ENCODE results near the gene KCNN4. TPM values are rescaled to one million over a fixed set of nuclear protein-coding genes. Genes with fewer than 3 reads are reported as not detected.

KCNN4 gene
- total and polyA plus RNA-seq, 5 experiments from 2014 or later, result 7.6 to 103 (median 28.6) TPM

DNA sequence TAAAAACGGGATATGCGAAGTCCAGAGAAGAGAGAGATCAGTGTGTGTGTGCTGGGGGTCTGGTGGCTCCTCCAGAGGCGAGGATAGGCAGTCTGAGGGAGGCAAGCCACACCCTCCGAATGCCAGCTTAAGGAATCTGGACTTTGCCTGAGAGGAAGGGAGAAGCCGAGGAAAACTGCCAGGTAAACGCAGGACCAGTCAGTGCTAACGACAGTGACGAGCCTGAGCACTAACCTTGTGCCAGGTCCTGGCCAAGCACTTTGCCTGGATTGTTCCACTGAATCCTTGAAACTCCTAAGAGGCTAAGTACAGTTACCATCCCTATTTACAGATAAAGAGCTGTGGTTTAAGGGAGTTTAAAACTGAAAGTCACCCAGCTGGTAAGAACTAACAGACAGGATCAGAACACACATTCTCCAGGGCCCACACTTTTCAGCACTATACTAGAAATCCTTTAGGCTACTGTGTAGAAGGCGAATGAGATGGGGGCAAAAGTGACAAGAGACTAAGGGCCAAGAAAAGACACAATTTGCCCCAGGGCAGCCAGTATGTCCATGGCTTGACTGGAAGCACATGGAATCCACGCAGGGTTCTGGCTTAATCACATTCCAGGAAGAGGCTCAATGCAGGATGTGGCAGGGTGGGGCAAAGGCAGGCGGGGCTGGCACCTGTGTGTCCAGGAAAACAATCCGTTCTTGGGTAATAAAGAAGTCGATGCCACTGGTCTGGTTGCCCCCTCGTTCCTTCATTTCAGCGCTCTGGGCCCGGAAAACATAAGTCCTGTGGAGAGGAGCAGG, 41.1 kb downstream of the KCNN4 start:
- H3K4me3 Mint-ChIP-seq, result no peak overlapping the region
- peaks cover 0 to 7% (median 2%) of the 10 kb centered on the region in 4 donors for H3K4me1 Mint-ChIP-seq
- peak overlapping the region in 2 of 10 donors; percentile 28 to 35 for H3K27ac Mint-ChIP-seq
- ATAC-seq (no peak), DNase-seq (peak in 1 of 10 donors; percentile 45)
- no peaks in the 10 kb centered on the region for H3K27me3 Mint-ChIP-seq
- H3K9me3 Mint-ChIP-seq, result no peaks in the 10 kb centered on the region
- peaks cover 0 to 85% (median 27%) of the 10 kb centered on the region in 3 donors for H3K36me3 Mint-ChIP-seq
- POLR2A ChIA-PET, result interaction anchor here (0.7 kb wide), 1 partner anchor 34 kb away, joined by 3 read pairs; no protein-coding TSS in a partner anchor

DNA sequence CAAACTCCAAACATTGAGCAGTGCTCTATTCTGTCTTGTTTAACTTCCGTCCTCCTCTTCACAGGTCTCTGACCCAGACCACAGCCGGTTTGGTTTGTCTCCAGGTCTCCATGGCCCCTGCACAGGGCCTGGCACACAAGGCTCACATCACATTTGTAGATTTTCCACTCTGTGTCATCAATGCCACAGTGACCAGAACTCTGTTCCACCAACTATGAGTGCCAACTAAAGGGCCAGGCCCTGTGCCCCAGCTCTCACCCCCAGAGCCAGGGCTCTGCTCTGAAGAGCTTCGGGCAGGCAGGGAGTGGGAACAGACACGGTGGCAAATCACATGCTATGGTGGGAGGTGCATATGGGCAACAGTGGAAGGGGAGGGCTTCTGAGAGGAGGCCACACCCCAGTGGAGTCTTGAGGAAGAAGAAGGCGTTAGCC, 42.0 kb downstream of the KCNN4 start:
- DNase-seq, result peak in 1 of 10 donors; percentile 16
- Mint-ChIP-seq H3K4me1 (peaks cover 0 to 4% (median 1%) of the 10 kb centered on the region in 4 donors), H3K4me3 (no peak overlapping the region)

DNA sequence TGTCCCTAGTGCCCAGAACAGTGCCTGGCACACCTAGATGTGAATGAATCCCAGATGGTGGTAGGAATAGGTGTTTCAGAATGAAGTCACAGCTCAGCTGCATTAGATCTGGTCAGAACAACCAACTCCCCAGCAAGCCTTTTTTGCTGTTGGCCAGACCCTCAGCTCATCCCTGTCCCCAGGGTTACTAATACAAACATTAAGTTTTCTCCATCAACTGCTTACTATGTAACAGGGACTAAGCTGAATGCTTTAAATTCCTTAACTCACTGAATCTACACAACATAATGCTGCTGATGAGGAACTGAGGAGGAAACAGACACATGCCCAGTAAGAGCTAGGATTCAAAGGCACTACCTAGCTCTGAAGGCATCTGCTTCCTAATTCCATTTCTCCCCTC, 44.8 kb downstream of the KCNN4 start:
- no peaks in the 10 kb centered on the region for H3K9me3 Mint-ChIP-seq
- DNase-seq, result no peak
- H3K27me3 Mint-ChIP-seq, result no peaks in the 10 kb centered on the region
- H3K4me1 Mint-ChIP-seq, result peaks cover 0 to 10% (median 3%) of the 10 kb centered on the region in 4 donors
- no peak overlapping the region for H3K4me3 Mint-ChIP-seq
- ATAC-seq, result no peak
- H3K36me3 Mint-ChIP-seq, result peaks cover 0 to 91% (median 32%) of the 10 kb centered on the region in 3 donors
- POLR2A ChIA-PET, result interaction anchor here (0.6 kb wide), 1 partner anchor 1016 kb away, joined by 3 read pairs; no protein-coding TSS in a partner anchor
- H3K27ac Mint-ChIP-seq, result peak overlapping the region in 3 of 10 donors; percentile 33 to 83 (median 64)

More for the DNA sequence above, 42.0 kb downstream of the KCNN4 start:
- ATAC-seq, result no peak
- POLR2A ChIA-PET, result no interaction called here
- H3K36me3 Mint-ChIP-seq, result peaks cover 0 to 84% (median 24%) of the 10 kb centered on the region in 3 donors
- H3K27ac Mint-ChIP-seq, result peak overlapping the region in 3 of 10 donors; percentile 65 to 82 (median 81)
- no peaks in the 10 kb centered on the region for H3K9me3 Mint-ChIP-seq
- no peaks in the 10 kb centered on the region for H3K27me3 Mint-ChIP-seq

DNA sequence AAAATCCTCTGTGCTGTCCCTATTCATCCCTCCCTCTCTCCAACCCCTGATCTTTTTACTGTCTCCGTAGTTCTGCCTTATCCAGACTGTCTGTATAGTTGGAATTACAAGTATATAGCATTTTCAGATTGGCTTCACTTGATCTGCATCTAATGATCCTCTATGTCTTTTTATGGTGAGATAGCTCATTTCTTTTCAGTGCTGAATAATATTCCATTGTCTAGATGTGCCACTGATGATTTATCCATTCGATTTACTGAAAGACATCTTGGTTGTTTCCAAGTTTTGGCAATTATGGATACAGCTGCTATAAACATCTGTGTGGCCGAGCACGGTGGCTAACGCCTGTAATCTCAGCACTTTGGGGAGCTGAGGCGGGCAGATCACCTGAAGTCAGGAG, 45.8 kb downstream of the KCNN4 start:
- POLR2A ChIA-PET, result no interaction called here
- Mint-ChIP-seq H3K4me3 (no peak overlapping the region), H3K9me3 (no peaks in the 10 kb centered on the region), H3K36me3 (peaks cover 0 to 89% (median 32%) of the 10 kb centered on the region in 3 donors), H3K4me1 (peaks cover 0 to 10% (median 3%) of the 10 kb centered on the region in 4 donors), H3K27me3 (no peaks in the 10 kb centered on the region), H3K27ac (peak overlapping the region in 1 of 10 donors; percentile 30)
- ATAC-seq (no peak), DNase-seq (no peak)

DNA sequence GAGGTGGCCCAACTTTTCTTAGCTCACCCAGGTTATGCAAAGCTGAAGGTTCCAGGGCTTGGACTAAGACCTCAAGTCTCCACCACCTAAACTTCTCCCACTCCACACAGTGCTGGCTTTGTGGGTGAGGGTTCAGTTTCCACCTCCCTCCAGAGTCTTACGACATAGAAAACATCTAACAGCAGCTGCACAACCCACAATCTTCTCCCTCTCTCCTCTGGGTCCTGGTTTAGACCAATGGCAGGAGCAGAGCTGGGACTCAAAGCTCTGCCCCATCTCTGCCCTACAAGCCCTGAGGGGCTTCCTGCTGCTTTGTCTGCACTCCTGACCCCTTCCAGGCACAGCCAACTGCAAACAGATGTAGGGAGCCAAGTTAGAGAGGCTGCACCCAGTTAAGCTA, 48.9 kb downstream of the KCNN4 start:
- H3K4me1 Mint-ChIP-seq, result peaks cover 0 to 15% (median 2%) of the 10 kb centered on the region in 4 donors
- H3K4me3 Mint-ChIP-seq, result no peak overlapping the region
- no peaks in the 10 kb centered on the region for H3K27me3 Mint-ChIP-seq
- POLR2A ChIA-PET, result interaction anchor here (0.6 kb wide), 1 partner anchor 111 kb away, joined by 3 read pairs; no protein-coding TSS in a partner anchor
- ATAC-seq (no peak), DNase-seq (no peak)
- H3K36me3 Mint-ChIP-seq, result peaks cover 0 to 78% (median 35%) of the 10 kb centered on the region in 3 donors
- peak overlapping the region in 6 of 10 donors; percentile 25 to 70 (median 38) for H3K27ac Mint-ChIP-seq
- no peaks in the 10 kb centered on the region for H3K9me3 Mint-ChIP-seq

DNA sequence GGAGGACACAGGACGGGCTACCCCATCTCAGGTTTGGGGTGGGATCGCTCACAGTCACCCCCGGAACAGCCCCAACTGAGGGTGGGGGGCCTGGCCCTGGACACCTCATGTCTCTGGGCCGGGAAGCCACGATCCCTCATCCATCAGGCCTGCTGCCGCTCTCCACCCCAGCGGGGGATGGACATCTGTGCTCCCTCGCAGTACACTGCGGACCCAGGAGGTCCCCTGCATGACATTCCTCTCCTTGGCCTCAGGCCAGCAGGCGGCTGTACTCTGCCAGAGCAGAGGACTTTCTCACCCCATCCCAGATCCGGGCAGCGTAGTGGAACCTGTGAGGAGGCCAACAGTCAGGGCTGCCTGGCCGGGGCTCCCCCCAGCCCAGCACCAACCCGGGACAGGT, 49.4 kb downstream of the KCNN4 start:
- no peaks in the 10 kb centered on the region for H3K9me3 Mint-ChIP-seq
- H3K27ac Mint-ChIP-seq, result no peak overlapping the region
- ATAC-seq, result no peak
- POLR2A ChIA-PET, result no interaction called here
- H3K4me3 Mint-ChIP-seq, result no peak overlapping the region
- DNase-seq, result no peak
- peaks cover 0 to 73% (median 30%) of the 10 kb centered on the region in 3 donors for H3K36me3 Mint-ChIP-seq
- H3K27me3 Mint-ChIP-seq, result no peaks in the 10 kb centered on the region
- H3K4me1 Mint-ChIP-seq, result peaks cover 0 to 18% (median 2%) of the 10 kb centered on the region in 4 donors

DNA sequence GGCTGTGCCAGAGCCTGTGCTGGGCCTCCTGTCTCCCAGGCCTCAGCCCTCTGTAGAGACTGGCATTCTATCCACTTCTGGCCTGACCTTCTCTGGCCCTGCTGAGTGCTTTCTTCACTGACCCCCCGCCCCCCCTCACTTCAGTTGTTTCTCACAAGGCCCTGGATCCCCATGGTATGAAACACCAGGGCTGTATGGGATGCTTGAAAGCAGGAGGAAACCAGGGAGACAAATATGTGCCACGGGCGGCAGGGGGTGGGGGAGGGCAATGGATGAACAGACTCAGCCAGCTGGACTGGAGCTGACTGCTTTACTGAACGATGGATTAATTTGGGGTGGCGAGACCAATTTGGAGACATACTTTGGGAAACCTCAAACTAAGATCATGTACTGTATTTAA, 50.9 kb downstream of the KCNN4 start:
- POLR2A ChIA-PET, result no interaction called here
- ATAC-seq, result no peak
- no peak for DNase-seq
- Mint-ChIP-seq H3K4me1 (peaks cover 4 to 28% (median 6%) of the 10 kb centered on the region in 4 donors), H3K36me3 (peaks cover 0 to 61% (median 25%) of the 10 kb centered on the region in 3 donors), H3K27ac (peak overlapping the region in 5 of 10 donors; percentile 4 to 84 (median 23)), H3K4me3 (no peak overlapping the region), H3K9me3 (no peaks in the 10 kb centered on the region), H3K27me3 (no peaks in the 10 kb centered on the region)

DNA sequence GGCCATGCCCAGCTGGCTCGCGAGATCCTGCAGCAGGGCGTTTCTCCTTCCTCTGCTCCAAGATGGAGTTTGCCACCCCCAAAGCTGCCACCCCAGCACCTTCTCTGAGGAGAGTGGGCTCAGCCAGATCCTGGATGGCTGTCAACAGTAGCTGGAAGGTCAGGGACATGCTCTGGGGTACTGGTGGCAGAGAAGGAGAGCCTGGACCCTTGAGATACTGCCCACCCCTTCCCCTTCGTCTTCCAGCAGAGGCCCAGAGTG, 53.2 kb downstream of the KCNN4 start:
- no peak for DNase-seq
- Mint-ChIP-seq H3K27me3 (no peaks in the 10 kb centered on the region), H3K36me3 (peaks cover 0 to 40% (median 19%) of the 10 kb centered on the region in 3 donors), H3K4me1 (peaks cover 4 to 32% (median 6%) of the 10 kb centered on the region in 4 donors), H3K27ac (peak overlapping the region in 2 of 10 donors; percentile 9 to 25), H3K9me3 (no peaks in the 10 kb centered on the region), H3K4me3 (no peak overlapping the region)
- POLR2A ChIA-PET, result no interaction called here
- no peak for ATAC-seq

DNA sequence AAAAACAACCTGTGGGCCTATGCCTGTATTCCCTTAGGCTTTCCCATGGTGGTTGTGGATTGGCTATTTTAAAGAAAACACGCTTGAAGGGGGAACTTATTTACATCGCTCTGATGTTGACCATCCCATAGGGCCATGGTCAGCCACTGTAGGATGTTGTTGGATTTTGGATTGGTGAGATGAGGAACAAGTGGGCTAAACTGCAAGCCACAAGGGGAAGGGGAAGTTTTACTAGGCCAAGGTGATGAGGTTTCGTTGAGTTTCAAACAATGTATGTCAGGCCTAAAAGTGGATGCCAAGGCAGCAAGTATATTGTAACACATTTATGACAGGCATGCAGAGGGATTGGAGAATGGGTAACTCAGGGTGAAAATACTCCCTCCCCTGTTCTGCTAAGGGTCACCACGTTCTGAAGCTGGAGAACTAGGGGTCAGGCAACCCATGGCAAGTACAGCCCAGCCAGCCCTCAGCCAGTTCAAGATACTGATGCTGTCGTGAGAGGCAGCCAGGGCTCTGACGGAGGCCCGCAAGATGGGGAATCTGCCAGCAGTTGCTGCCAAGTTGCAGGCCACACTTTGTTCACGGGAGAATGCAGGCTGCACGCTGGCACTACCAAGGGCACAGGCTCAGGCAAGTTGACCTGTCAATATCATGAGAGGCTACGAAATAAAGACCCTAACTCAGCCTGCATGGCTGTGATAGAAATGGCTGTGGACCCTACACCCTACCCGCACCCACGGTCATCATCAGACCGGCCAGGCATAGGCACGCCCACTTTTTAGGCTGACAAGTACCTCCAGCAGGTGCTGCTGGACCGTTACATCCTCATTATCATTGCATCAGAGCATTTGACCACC, 53.8 kb downstream of the KCNN4 start:
- H3K9me3 Mint-ChIP-seq, result no peaks in the 10 kb centered on the region
- no peak for DNase-seq
- H3K27me3 Mint-ChIP-seq, result no peaks in the 10 kb centered on the region

DNA sequence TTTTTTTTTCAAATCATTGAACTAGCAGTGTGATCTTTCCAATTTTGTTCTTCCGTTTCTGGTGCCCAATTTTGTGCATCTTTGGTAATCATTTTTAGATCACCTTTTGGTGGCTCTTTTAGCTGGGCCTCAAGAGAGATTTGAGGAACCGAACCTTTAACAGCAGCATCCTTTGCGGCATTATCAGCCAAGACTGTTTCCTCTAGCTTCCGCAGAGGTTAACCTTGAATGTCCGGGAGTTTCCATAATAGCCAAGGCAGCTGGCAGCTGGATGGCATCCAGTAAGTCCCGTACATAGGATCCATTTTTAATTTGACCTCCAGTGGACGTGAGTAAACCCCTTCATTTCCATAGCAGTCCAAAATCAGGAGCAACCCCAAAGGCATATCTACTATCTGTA, 55.3 kb downstream of the KCNN4 start:
- Mint-ChIP-seq H3K27ac (peak overlapping the region in 4 of 10 donors; percentile 3 to 83 (median 39)), H3K4me1 (peaks cover 2 to 25% (median 6%) of the 10 kb centered on the region in 4 donors), H3K36me3 (peaks cover 0 to 20% (median 15%) of the 10 kb centered on the region in 3 donors), H3K4me3 (no peak overlapping the region), H3K9me3 (no peaks in the 10 kb centered on the region), H3K27me3 (no peaks in the 10 kb centered on the region)
- POLR2A ChIA-PET, result no interaction called here
- no peak for ATAC-seq
- DNase-seq, result no peak

More for the DNA sequence above, 53.8 kb downstream of the KCNN4 start:
- ATAC-seq, result no peak
- peak overlapping the region in 3 of 10 donors; percentile 9 to 38 (median 33) for H3K27ac Mint-ChIP-seq
- peaks cover 3 to 27% (median 6%) of the 10 kb centered on the region in 4 donors for H3K4me1 Mint-ChIP-seq
- no peak overlapping the region for H3K4me3 Mint-ChIP-seq
- POLR2A ChIA-PET, result no interaction called here
- peaks cover 0 to 34% (median 15%) of the 10 kb centered on the region in 3 donors for H3K36me3 Mint-ChIP-seq

DNA sequence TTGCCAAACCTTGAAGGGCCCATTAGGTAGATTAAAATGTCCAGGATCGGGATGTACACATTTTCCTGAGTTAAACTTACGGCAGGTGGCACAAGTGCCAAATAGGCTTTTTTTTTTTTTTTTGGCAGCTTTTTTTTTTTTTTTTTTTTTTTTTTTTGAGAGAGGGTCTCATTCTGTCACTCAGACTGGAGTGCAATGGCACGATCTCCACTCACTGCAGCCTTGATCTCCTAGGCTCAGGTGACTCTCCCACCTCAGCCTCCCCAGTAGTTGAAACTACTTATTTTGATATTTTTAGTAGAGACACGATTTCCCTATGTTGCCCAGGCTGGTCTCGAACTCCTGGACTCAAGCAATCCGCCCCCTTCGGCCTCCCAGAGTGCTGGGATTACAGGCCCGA, 55.9 kb downstream of the KCNN4 start:
- no peak for DNase-seq
- peaks cover 0 to 15% (median 15%) of the 10 kb centered on the region in 3 donors for H3K36me3 Mint-ChIP-seq
- H3K27me3 Mint-ChIP-seq, result no peaks in the 10 kb centered on the region
- H3K9me3 Mint-ChIP-seq, result no peaks in the 10 kb centered on the region
- POLR2A ChIA-PET, result no interaction called here
- H3K27ac Mint-ChIP-seq, result peak overlapping the region in 3 of 10 donors; percentile 35 to 83 (median 67)
- peak overlapping the region in 1 of 10 donors; percentile 20 for H3K4me3 Mint-ChIP-seq
- peaks cover 2 to 25% (median 6%) of the 10 kb centered on the region in 4 donors for H3K4me1 Mint-ChIP-seq
- ATAC-seq, result no peak

DNA sequence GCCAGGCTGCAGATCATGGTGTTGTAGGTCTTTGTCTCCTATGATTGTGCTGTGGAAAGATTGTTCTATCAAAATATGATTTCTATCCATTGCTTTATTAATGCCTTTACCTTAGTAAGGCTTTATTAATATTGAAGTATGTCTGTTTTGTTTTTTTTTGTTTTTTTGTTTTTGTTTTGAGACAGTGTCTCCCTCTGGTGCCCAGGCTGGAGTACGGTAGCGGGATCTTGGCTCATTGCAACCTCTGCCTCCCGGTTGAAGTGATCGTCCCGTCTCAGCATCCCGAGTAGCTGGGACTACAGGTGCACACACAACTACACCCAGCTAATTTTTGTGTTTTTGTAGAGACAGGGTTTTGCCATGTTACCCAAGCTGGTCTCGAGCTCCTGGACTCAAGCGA, 57.2 kb downstream of the KCNN4 start:
- POLR2A ChIA-PET, result no interaction called here
- H3K4me3 Mint-ChIP-seq, result no peak overlapping the region
- no peaks in the 10 kb centered on the region for H3K9me3 Mint-ChIP-seq
- peaks cover 2 to 25% (median 6%) of the 10 kb centered on the region in 4 donors for H3K4me1 Mint-ChIP-seq
- H3K27ac Mint-ChIP-seq, result no peak overlapping the region
- no peaks in the 10 kb centered on the region for H3K27me3 Mint-ChIP-seq
- DNase-seq (no peak), ATAC-seq (no peak)
- H3K36me3 Mint-ChIP-seq, result peaks cover 0 to 7% (median 7%) of the 10 kb centered on the region in 3 donors
